Lower lobe of right lung (tissue), 2 donors: ENCODE results near the gene TEKT5. TPM values are rescaled to one million over a fixed set of nuclear protein-coding genes. Genes with fewer than 3 reads are reported as not detected.

Experiments used
- ATAC-seq, 2 donors: fragments of 200-7000 bp; cut with Tn5 transposase; one replicate each; pipeline ENCODE4 v1.9.1; 2020 to 2022; ENCODE audit warnings: mild to moderate bottlenecking in 2 of 2, moderate library complexity in 2 of 2
- DNase-seq: peaks from one replicate; pipeline ENCODE4 v3.0.0-alpha.2; 2020
- H3K27ac ChIP-seq: fragments of 200-600 bp; one replicate; pipeline ENCODE4 v1.8.0; 2022
- H3K27me3 ChIP-seq: fragments of 200-600 bp; one replicate; pipeline ENCODE4 v1.8.0; 2022; ENCODE audit warnings: low read depth
- H3K36me3 ChIP-seq: fragments of 200-600 bp; one replicate; pipeline ENCODE4 v1.8.0; 2022; ENCODE audit warnings: mild to moderate bottlenecking
- H3K4me1 ChIP-seq: fragments of 200-600 bp; one replicate; pipeline ENCODE4 v1.8.0; 2022
- H3K4me3 ChIP-seq: fragments of 200-600 bp; one replicate; pipeline ENCODE4 v1.8.0; 2022; ENCODE audit warnings: mild to moderate bottlenecking
- H3K9me3 ChIP-seq: fragments of 200-600 bp; one replicate; pipeline ENCODE4 v1.8.0; 2022
- intact Hi-C: fragments of 100-400 bp; cut with DNase I; formaldehyde crosslinking; loops from one replicate; pipeline ENCODE4 v1.11.0; 2022
- total RNA-seq: library from RNA; stranded (reverse); fragmentation: NEBNext Ultra II Directional; extraction: Animal tissue kit (Norgen Biotek cat#: 25700); gene quantifications from one replicate; pipeline ENCODE4 v1.2.1, GENCODE V29; 2021
- TF ChIP-seq, protein P1 (sequence below): fragments of 200-600 bp; IDR thresholded peaks from one replicate; pipeline ENCODE4 v1.8.0; 2022; ENCODE audit warnings: antibody characterized with exemption, mild to moderate bottlenecking
- donor health status: DM: no; HTN: yes; CAD: no; lungs with severe emphysema.

Gene TEKT5
- total RNA-seq, 1 donor from 2014 or later, result not detected

DNA sequence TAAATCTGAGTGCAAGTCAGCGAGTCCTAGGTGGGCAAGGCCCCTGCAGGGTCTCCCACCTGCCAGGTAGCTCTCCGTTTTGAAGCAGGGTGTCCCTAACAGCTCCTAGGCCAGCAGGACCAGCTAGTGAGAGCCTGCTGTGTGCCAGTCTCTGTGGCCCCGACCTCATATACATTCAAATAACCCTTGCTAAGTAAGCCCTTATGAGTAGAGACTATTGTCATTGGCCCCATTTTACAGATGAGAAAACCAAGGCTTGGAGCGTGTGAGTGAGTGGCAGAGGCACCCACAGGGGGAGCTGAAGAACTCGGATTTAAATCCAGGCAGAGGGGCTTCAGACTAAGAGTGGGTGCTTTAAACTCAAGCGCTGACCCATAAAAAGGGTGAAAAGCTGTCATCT, 74.6 kb downstream of the TEKT5 start:
- TF ChIP-seq, protein P1, sequence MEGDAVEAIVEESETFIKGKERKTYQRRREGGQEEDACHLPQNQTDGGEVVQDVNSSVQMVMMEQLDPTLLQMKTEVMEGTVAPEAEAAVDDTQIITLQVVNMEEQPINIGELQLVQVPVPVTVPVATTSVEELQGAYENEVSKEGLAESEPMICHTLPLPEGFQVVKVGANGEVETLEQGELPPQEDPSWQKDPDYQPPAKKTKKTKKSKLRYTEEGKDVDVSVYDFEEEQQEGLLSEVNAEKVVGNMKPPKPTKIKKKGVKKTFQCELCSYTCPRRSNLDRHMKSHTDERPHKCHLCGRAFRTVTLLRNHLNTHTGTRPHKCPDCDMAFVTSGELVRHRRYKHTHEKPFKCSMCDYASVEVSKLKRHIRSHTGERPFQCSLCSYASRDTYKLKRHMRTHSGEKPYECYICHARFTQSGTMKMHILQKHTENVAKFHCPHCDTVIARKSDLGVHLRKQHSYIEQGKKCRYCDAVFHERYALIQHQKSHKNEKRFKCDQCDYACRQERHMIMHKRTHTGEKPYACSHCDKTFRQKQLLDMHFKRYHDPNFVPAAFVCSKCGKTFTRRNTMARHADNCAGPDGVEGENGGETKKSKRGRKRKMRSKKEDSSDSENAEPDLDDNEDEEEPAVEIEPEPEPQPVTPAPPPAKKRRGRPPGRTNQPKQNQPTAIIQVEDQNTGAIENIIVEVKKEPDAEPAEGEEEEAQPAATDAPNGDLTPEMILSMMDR, result no peak

DNA sequence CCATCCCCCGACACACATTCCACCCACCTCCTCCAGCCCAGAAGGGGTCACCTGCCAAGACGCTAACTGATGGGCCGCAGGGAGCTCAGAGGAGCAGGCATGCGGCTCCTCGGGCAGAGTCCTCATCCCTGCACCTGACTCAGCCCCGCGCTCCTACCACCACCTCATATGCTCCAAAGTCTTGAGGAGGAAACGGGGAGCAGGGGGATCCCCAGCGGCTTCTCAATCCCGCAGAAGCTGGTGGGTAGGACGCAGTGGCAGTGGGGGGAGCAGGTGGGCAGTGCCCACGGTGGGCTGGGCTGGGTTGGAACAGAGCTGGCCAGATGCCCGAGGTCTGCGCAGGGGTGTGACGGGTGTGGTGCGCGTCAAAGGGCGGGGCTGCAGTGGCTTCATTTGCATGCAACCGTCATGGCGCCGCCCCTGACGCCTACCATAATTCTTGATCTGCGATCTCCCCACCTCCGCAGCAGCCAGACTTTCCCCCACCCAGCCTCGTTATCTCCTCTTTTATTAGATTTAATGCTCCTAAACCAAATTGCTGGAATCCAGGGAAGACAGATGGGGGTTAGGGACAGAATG, 75.4 kb downstream of the TEKT5 start:
- TF ChIP-seq, protein P1, result no peak
- peak overlapping the region; percentile 30 for H3K4me3 ChIP-seq
- ATAC-seq, result peak; percentile 64 to 66

More for the DNA sequence above, 74.6 kb downstream of the TEKT5 start:
- Histone ChIP-seq H3K4me3 (no peak overlapping the region), H3K27me3 (no peaks in the 10 kb centered on the region), H3K4me1 (peaks cover 33% of the 10 kb centered on the region), H3K27ac (peak overlapping the region; percentile 84), H3K9me3 (no peaks in the 10 kb centered on the region), H3K36me3 (no peaks in the 10 kb centered on the region)
- DNase-seq, result no peak
- ATAC-seq, result no peak
- intact Hi-C loops, result no loop called here

DNA sequence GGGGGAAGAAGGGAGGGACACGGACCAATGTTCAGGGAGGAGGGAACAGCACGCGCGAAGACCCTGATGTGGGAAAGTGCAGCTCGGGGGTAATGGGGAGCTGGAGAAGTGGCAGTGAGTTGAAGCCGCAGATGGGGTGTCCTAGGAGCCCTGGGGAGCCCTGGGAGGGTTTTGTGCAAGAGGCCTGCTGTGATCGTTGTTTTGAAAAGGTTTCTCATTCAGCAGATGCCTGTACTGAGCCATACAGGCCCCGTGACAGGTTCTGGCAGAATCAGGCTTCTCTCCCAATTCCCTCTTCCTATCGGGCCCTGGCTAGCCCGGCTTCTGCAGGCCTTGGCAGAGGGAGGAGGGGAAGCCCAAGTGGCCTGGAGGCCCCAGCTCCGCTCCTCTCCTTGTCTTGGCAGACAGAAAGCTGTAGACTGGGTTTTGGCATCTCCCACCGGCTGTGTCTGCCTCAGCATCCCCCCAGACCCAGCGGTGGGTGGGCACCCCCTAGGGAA, 76.0 kb downstream of the TEKT5 start:
- Histone ChIP-seq H3K9me3 (no peaks in the 10 kb centered on the region), H3K4me1 (peaks cover 33% of the 10 kb centered on the region), H3K36me3 (no peaks in the 10 kb centered on the region), H3K4me3 (peak overlapping the region; percentile 30), H3K27me3 (no peaks in the 10 kb centered on the region), H3K27ac (peak overlapping the region; percentile 84)
- no peak for DNase-seq
- TF ChIP-seq, protein P1, result no peak
- intact Hi-C loops, result no loop called here
- no peak for ATAC-seq

More for the DNA sequence above, 75.4 kb downstream of the TEKT5 start:
- no peaks in the 10 kb centered on the region for H3K27me3 ChIP-seq
- no peaks in the 10 kb centered on the region for H3K36me3 ChIP-seq
- H3K27ac ChIP-seq, result peak overlapping the region; percentile 84
- no peaks in the 10 kb centered on the region for H3K9me3 ChIP-seq
- peaks cover 33% of the 10 kb centered on the region for H3K4me1 ChIP-seq
- peak; percentile 83 for DNase-seq
- intact Hi-C loops, result no loop called here

DNA sequence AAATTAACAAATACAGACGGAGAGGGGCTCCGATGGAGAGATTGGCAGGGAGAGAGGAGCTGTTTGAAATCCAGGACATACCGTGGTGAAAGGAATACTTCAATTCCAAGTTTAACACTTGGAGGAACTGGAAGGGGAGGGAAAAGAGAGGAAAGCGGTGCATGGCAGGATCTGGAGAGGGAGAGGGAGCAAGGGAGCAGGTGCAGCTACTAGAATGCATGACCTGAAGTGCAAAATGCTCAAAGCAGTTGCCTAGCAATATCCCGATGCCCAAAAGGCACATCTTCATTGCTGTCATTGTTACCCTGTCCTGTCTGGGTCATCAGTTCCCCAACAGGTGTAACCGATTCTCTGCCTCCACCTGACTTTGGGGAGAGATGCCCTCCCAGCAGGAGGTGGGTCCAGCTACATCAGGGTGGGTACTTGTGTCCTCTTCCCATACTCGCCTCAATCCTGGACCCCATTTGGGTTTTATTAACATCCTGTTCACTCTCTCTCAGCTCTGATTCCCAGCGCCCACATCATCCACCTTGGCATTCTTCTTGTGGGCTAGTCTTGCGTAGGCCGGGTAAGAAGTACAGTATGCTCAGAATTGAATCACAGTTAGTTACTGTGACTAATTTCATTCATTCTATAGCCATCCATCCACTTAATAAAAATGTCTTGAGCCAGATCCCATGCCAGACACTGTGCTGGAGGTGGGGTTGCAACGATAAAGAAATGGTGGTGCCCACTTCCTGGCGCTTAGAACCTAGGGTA, 76.9 kb downstream of the TEKT5 start:
- Histone ChIP-seq H3K4me1 (peaks cover 33% of the 10 kb centered on the region), H3K27ac (peak overlapping the region; percentile 84), H3K9me3 (no peaks in the 10 kb centered on the region), H3K4me3 (peak overlapping the region; percentile 2), H3K36me3 (no peaks in the 10 kb centered on the region), H3K27me3 (no peaks in the 10 kb centered on the region)
- DNase-seq (no peak), ATAC-seq (peak in 1 of 2 donors; percentile 1)
- TF ChIP-seq, protein P1, result no peak
- intact Hi-C loops, result no loop called here

GRCh38 chr16:10616756-10617640, 77.7 kb downstream of the TEKT5 start:
- intact Hi-C loops, result no loop called here
- peak overlapping the region; percentile 2 for H3K4me3 ChIP-seq
- peak; percentile 83 for DNase-seq
- peak overlapping the region; percentile 84 for H3K27ac ChIP-seq
- no peaks in the 10 kb centered on the region for H3K36me3 ChIP-seq
- TF ChIP-seq, protein P1, result peak; percentile 33
- H3K9me3 ChIP-seq, result no peaks in the 10 kb centered on the region
- peaks cover 37% of the 10 kb centered on the region for H3K4me1 ChIP-seq
- no peaks in the 10 kb centered on the region for H3K27me3 ChIP-seq
- peak; percentile 78 to 85 for ATAC-seq
